ENCODE results near the gene INSIG2.

The INSIG2 gene

DNA sequence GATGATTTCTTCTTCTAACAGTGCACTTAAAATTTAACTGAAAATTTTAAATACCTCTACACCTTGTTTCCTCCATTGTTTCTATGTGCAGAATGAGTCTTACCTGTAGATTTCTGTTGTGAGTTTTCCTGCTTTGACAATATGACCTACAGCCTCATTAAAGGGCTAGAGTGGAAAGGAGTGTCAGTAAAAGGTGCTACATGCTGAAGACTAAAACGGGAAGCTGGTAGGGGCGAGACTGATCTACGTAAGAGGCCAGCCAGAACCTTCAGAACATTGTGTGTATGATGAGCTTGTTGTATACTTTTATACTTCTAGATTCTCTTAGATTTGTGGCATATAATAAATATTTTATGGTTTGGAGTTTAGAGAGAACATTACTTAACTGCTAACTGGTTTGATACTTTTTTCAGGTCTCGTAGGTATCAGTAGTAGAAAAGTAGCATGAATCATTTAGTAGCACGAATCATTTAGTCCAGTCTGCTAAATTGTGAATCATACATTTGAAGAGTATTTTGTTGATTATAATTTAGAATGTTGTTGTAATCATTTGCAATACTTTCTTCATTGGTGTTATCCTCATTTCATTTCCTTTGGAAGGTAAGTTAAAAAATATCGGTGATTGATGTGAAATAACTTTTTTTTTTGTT, 14.3 kb downstream of the INSIG2 start:
- no peak for DNase-seq (ENCODE audit: low spot score)

DNA sequence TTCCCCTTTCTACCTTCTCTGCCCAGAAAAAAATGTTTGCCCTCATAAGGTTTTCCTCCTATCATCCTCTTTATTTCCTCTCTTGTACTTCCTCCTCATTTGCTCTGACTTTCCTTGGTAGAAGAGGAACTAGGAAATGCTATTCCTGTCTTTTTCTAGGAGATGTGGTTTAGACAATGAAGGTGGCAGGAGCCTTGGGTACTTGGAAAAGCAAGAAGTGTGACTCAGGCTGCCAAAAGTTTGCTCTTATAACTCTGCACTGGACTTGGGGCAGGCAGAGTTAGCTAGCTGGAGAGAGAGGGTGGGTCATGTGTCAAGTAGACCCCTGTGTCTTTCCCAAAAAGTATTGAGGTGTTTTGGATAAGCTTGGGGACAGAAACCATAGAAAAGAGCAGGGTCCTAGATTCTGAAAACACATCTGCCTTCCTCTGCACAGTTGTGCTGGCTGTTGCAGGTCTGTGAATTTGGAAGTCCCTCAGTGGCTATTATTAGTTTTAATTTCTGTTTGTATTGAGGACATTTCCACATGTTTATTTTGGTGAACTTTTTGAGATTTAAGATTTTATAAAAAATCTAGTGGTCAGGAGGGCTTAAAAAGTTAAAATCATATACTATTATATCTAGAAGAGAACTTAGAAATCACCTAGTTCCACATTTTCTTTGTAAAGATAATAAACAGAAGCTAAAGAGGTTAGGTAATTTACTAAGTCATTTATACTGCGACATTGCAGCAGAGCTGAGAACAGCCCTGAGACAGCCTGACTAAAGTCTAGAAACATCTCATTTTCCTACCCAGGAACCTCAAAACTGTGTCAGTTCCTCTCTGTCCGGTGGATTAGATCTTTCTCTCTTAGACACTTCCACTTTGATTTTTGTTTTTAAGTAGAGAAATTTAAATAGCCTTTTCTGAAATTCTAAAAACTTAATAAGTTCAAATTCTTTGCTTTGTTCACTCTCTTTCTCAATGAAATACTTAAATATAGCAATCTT, 16.0 kb downstream of the INSIG2 start:
- DNase-seq (ENCODE audit: low spot score) = peak; percentile 54

DNA sequence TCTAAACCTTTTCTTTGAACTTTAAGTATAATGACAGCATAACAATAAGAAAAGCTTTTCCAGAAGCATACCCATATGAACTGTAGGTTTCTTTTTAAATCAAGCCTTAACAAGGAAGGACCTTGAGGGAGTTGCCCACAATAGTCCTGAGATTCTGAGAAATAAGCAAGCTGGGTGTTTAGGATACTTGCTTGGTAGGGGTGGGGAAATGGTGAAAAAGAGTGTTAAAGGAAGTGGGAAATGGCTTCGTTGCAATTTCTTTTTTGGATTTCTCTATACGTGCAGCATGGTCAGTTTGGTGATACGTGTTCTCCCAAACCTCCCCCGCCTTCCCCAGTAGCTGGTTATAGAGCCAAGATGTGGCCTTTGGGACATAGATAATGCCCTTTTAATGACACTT, 17.2 kb downstream of the INSIG2 start:
- no peak for DNase-seq (ENCODE audit: low spot score)

DNA sequence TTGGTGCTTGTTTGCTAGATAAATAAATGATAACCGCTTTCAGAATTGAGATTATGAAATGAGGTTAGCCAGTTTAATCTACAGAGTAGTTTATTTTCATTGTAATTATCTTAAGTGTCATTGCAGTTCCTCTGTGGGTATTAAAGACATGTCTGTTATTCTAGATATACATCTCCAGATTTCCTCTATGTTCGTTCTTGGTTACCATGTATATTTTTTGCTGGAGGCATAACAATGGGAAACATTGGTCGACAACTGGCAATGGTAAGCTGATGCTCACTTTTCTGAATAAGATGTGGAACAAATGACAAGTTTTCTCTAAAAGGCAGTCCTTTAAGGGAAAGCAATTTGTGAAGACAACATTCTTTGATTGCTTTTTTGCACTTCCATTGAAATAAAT, 18.7 kb downstream of the INSIG2 start:
- DNase-seq (ENCODE audit: low spot score) = no peak

DNA sequence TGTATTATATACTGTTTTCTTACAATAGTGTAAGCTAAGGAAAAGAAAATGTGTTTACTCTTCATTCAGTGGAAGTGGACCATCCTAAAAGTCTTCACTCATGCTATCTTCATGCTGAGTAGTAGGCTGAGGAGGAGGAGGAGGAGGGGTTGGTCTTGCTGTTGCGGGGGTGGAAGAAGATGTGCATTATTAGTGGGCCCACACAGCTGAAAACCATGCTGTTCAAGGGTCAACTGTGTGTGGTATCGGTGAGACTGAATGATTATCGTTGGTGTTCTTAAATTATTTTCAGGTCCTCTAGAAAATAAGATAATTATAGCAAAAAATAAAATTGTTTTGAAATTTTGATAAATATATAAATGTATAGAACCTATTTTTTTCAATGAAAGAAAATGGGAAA, 22.0 kb downstream of the INSIG2 start:
- DNase-seq (ENCODE audit: low spot score) = no peak

DNA sequence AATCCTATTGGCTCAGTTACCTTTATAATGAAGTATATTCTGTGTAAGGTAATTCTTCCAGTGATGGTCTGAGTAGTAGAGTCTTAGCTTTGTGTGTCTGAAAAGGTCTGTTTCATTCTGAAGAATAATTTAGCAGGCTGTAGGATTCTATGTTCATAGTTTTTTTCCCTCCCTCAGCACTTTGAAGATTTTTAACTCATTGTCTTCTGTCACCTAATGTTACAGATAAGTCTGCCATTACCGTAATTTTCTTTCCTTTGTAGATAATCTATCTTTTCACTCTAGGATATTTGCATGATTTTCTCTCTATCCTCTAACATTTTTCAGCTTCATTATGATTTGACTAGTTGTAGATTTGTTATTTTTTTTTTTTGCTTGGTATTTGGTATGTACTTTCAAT, 22.7 kb downstream of the INSIG2 start:
- DNase-seq (ENCODE audit: low spot score) = no peak

DNA sequence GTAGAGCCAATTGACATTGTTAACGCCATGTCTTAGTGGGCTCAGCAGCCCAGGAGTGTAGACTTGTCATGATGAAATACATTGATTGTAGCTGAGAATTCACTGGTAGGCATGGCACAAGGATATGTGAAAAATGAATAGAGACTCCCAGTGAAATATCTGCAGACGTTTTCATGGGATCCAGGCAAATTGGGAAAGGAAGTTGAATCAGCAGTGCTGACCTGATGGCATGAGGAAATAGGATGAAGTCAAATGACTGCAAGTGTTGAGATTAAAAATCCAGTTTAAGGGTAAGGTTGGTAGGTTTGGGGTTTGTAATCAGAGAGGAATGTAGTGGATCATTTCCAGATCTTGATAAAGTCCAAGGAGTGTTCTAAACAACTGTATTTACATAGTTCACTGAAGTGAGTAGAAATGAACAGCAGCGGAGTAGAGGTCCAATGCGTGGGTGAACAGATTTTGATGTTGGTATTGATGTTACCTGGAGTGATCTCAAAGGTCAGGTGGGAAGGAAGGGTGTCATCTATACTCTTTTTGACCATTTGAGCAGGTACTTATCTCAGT, 24.6 kb downstream of the INSIG2 start:
- no peak for DNase-seq (ENCODE audit: low spot score)

DNA sequence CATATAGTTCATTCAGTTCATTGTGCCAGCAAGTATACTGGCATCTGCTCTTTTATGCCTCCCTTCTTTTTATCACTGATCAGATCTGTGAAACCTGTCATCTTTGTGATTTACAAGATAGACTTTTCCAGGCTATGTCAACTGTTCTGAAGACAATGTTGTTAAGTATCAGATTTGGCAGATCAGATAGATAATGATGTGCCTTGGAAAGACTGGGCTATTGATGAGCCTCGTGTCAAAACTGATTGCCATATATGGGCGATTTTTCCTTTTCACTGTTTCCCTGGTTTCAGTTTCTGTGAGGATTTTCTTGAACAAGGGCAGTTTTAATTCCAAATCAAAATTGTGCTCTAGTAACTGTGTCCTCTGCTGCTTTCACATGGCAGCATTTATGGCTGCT, 26.6 kb downstream of the INSIG2 start:
- DNase-seq (ENCODE audit: low spot score) = no peak

DNA sequence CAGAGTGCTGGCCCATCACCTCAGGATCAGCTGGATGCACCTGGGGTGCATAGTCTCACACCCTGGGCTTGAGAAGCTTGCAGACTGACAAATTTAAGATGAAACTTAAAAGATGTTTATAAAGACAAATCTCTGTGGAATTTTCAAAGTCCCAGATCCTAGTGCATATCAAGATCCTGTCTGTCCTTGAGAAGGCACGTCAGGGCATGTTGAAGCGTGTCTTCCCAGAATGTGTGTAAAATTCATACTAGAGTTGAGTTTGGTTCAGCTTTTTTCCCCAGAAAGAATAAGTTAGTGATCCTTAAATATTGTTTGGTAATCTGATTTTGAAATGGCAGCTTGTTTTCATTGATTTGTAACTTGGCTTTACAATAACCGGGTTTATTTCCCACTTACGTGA, 27.5 kb downstream of the INSIG2 start:
- no peak for DNase-seq (ENCODE audit: low spot score)

DNA sequence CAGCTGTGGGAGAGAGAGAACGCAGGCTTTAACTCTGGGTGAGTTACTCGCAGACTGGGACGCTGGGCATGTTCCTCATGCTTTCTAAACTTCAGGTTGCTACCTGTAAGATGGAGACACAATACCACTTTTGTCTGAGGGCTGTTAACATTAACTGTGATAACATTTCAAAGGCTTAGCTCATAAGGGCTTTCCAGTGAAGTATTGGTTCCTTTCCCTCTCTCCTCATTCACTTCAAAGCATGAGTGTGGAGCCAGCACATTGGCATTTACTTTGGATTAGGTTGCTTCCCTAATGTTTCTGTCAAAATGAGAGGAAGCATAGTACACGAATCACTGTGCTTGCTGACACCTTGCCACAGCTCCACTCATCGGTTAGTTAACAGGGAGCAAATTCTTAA, 30.2 kb downstream of the INSIG2 start:
- DNase-seq (ENCODE audit: low spot score) = no peak

DNA sequence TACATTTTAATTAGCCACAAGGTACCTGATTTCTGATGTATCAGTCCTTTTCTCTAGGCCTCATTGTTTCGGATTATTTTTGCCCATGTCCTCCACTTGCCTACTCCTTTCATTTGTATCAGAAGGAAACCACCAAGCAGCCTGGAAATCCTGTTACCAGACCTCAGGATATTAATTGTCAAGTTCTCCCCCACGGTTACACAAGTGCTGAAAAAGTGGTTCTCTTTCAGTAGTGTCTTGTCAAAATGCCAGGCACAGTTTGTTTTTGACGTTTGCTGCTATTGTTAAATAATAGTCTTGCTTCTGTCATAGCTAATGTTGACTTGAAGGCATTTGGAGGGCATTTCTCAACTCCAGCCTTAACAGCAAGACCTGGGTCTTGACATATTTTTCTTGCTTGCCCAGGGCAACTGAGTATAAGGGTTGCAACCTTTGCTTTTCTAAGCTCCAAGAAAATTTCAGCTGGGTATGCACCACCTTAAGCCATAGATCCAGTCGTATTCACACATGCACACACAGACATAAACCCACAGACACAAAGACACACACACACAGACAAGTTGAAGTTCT, 31.0 kb downstream of the INSIG2 start:
- DNase-seq (ENCODE audit: low spot score) = no peak

DNA sequence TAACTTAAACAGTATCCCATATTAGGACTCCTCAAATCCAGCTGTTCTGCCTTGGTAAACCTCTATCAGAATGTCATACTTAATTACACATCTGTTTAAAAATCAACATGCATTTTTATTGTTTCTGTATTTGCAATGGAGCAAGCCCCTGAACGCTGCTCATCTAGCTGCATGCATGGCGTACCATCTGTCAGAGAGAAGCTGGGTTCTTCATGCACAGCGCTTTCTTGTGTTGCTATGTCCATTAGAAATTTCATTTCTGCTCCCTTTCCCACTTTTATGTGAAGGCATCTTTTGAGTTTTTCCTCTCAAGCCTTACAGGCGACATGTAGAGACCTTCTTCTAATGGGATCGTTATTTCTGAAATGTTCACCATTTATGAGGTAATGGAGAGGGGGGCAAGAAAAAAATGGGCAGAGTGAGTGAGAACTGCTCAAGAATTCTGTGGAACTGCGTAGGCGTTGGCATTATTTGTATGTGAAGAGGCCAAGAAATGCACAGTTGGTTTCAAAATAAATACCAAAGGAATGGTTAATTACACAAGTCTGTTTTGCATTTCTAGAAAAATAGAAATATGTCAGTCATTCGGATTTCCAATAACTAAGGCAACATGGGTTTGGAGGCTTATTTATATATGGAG, 31.6 kb downstream of the INSIG2 start:
- DNase-seq (ENCODE audit: low spot score) = no peak

DNA sequence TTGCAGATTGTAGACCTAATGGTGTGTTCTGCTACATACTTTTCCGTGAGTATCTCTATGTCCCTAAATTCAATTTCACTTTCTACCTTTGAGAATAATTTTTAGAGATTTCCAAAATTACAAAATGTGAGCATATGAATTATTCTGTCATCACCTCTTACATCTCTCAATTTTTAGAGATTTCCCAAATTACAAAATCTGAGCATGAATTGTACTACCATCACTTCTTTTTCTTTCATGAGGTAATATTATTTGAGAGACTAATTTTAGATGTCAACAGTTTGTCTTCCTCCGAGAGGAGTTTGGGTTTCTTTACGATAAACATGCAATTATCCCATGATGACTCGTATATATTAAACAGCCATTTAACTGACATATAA, 32.1 kb downstream of the INSIG2 start:
- DNase-seq (ENCODE audit: low spot score) = no peak

DNA sequence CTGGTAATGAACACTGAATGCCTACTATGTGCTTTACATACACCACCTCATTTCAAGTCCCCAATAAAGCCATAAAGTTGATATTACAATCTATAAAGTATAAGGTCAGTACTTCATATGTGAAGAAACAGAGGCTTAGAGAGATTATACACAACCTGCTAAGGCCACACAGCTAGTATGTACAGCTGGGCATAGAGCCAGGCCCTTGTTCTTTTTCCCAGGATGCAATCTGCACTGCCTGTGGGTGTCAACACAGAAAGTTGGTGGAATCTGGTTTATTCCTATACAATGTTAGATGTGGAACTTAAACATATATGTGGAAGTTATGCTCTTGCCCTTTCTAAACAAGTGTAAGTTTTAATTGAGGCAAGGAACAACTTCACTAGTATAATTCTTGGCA, 32.8 kb downstream of the INSIG2 start:
- no peak for DNase-seq (ENCODE audit: low spot score)

DNA sequence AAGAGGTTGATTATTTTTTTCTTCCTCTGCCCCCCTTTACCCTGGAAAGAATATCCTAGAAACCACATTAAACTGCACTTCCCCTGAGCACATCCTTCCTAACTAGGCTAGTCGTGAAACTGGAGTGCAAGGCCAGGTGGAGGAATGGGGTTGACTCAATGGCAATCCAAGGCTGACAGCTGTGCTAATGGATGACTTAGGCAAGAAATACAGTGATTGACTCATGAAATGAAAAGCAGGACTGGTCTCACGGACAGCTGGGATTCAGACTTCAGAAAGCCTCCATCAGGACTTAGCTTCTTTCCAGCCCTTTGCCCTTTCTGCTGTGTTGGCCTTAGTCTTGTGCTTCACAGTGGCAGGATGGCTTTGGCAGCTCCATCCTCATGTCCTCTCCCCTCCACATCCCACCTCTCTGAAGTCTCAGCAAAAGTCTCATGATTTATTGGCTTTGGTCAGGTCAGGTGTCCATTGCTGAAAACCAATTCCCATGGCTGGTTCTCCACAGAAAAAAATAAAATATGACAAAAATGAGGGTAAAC, 33.8 kb downstream of the INSIG2 start:
- no peak for DNase-seq (ENCODE audit: low spot score)

DNA sequence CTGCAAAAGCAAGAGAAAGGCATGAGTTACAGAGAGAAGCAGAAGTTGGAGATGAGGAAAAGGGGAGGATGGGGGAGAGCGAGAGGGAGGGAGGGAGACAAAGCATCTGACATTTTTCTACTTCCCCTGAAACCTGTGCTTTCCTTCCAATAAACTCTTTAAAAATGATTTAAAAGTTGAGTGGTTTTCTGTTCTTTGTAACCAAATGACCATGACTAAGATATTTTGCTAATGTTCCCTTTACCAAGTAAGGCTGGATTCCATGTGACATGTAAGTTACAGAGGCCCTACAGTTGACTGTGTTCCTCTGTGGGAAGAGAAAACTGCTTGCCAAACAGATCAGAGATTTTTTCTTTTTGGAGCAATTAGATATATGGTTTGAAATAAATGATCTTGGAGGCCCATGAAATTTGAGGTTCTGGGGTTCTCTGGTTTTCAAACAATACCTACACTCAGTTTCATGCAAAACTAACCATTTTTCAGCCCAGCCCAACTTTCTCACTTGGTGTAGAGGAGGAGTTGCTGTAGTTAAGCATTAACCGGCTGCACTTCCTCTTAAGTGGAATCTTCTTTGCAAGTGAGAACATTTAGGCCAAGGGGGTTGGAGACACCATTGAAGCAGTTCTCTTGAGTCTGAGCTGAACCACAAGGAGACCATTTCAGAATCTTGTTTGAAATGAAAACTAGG, 34.5 kb downstream of the INSIG2 start:
- no peak for DNase-seq (ENCODE audit: low spot score)

DNA sequence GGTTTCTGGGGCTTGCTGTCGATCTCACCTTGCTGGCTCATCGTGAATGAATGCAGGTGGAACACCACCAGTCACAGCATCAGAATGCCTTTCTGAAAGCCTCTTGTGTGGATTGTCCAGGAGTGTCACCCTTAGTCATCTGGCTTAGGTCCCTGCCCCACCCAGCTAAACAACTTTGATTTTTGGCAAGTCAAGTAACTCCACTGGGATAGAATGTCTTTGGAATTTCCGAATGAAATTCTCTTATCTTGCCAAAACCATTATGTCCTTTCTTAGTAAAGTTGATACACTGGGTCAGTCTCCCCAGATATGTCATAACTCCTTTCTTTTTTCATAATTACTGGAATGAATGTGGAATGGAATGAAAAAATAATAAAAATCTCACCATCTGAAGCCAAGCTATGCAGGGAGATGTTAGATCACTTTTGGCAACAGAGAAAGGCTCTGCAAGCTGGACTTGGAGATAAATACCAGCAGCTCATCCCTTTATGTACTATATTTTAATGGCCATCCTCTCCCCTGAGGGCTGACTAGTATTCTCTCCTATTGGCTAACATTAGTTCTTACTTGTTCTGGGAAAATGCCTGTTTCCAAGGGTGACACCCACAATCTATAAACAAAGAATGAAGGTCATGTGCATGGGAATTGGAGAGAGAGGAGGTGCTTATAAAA, 35.4 kb downstream of the INSIG2 start:
- DNase-seq (ENCODE audit: low spot score) = no peak

DNA sequence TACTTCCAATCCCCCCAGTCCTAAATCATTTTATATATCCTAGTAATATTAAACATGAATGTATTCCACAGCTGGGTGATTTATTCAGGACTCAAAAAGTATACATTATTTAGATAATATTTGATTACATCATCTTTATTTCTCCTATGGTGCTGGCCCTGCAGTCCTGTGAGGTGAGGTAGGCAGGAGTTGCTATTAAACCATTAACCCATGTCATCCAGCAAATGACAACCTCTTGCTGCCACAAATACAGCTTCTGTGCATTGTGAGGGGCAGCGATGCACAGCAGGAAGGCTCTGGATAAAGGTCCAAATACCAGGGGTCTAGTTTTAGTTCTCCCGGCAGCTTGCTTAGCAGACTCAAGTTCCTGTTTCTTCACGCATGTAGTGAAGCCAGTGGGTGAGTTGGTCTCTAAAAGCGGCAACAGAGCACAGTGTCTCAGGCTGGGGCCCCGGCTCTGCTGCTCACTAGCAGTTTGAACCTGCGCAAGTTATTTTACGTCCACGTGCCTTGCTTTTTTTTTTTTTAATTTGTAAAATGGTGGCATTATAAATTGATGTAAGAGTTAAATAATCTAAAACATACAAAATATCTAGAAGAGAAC, 36.1 kb downstream of the INSIG2 start:
- no peak for DNase-seq (ENCODE audit: low spot score)

DNA sequence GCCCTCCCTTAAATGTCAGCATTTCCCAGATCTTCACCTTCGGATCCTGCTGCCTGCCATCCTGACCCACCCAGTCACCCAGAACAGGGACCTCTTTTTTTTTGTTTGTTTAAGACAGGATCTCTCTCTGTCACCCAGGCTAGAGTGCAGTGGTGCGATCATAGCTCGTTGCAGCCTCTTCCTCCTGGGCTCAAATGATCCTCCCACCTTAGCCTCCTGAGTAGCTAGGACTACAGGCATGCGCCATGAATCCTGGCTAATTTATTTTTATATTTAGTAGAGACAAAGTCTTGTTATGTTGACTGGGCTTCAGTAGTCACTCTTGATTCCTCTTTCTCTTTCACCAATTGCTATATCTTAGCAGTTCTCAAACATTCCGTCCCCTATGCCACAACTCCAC, 39.0 kb downstream of the INSIG2 start:
- no peak for DNase-seq (ENCODE audit: low spot score)

DNA sequence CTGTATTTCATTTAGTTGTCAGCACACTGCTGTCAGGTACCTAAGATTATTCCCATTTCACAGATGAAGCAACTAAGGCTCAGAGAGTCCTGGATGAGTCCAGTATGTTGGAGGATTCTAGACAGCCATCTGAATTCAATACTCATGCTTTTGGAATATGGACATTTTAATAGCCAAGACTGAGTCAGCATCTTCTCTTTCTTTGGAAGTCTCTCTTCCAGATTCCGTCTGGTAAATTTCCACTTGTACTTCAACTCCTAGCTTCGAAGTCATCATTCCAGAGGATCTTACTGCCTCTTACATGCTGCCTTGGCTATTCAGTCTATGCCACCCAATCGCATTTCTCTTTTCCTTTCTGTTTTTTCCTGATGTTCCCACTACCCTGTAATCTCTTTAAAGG, 40.6 kb downstream of the INSIG2 start:
- no peak for DNase-seq (ENCODE audit: low spot score)

DNA sequence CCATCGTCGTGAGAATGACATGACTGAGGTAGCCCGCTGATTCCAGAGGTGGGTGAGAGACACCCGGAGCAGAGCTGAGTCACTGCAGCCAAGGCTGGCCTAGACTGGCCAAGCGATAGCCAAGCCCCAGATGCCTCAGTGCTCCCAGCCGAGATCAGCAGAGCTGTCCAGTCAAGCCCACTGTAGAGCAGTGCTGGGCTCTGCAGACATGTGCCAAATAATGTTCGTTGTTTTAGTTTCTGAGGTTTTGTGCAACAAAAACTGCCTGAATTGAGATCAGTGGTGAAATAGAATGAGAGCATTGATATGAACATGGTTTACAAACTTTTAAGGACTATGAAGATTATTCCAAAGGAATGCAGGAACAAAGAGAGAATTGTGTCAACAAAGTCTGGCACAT, 42.1 kb downstream of the INSIG2 start:
- DNase-seq (ENCODE audit: low spot score) = no peak

Measured in activated CD4-positive, alpha-beta T cell treated with anti-CD3 and anti-CD28 coated beads, Interleukin-2, Interleukin-4, amounts not matched to agents 100 ng/mL and 50 ng/mL, durations not matched to agents 16 hours and 8 hours (primary cell).